SK-N-SH (cell line): ENCODE data around the gene TSACC. TPM values are rescaled to one million over a fixed set of nuclear protein-coding genes. Genes with fewer than 3 reads are reported as not detected.
A peak's percentile ranks its signal among the peaks of the same experiment; 100 is the strongest.

ENCODE experiments used
- CTCF ChIA-PET: fragments of 300-600, 350-600 bp; formaldehyde crosslinking; extraction: SDS; loops from one replicate; lab custom pipeline; 2021; lab: Yijun Ruan, JAX
- POLR2A ChIA-PET: fragments of 350-600 bp; sonication (Branson Sonifier 250); formaldehyde crosslinking; extraction: SDS; loops from one replicate; lab custom pipeline; 2020; ENCODE audit warnings: antibody characterized with exemption, inconsistent platforms; lab: Yijun Ruan, JAX
- DNase-seq: peaks from one replicate; pipeline ENCODE4 v3.0.0; 2012
- H2AFZ ChIP-seq: fragments of 200-600 bp; sonication (generic); 2 replicates; pipeline ENCODE4 v1.8.1; 2016; ENCODE audit warnings: antibody characterized with exemption, mild to moderate bottlenecking, low read depth
- H3F3A ChIP-seq: fragments of 200-600 bp; sonication (generic); replicated peaks from 2 replicates; pipeline ENCODE3; 2016; ENCODE audit warnings: antibody characterized with exemption, mild to moderate bottlenecking; ENCODE audit not compliant: insufficient read depth
- H3K27ac ChIP-seq, 2 experiments: fragments of 200-500 bp in 1 of 2; fragments of 200-600 bp in 1 of 2; sonication (Bioruptor generic) in 1 of 2; sonication (generic), shearing (Covaris generic) in 1 of 2; 2 replicates each; pipeline versions ENCODE4 v1.5.1 to v1.6.1; 2014 to 2016; ENCODE audit warnings: low read depth in 2 of 2, inconsistent platforms in 1 of 2, low read length in 1 of 2, mild to moderate bottlenecking in 1 of 2, mixed read lengths in 1 of 2
- H3K27me3 ChIP-seq: fragments of 200-600 bp; sonication (generic), shearing (Covaris generic); 2 replicates; pipeline ENCODE4 v1.6.1; 2016; ENCODE audit warnings: mixed run types; ENCODE audit not compliant: insufficient read depth
- H3K36me3 ChIP-seq, 2 experiments: fragments of 200-500 bp in 1 of 2; fragments of 200-600 bp in 1 of 2; sonication (Bioruptor generic) in 1 of 2; sonication (generic) in 1 of 2; replicated peaks in 1 of 2; 2 replicates each; pipeline versions ENCODE3 to v1.5.1; 2014 to 2016; ENCODE audit warnings: low read length in 1 of 2, mild to moderate bottlenecking in 1 of 2; ENCODE audit not compliant: insufficient read depth in 2 of 2, control insufficient read depth in 1 of 2
- H3K4me1 ChIP-seq, 2 experiments: fragments of 200-500 bp in 1 of 2; fragments of 200-600 bp in 1 of 2; sonication (Bioruptor generic) in 1 of 2; sonication (generic), shearing (Covaris generic) in 1 of 2; 2 replicates each; pipeline versions ENCODE4 v1.5.1 to v1.6.1; 2014 to 2016; ENCODE audit warnings: low read depth in 1 of 2, low read length in 1 of 2, mixed run types in 1 of 2; ENCODE audit not compliant: insufficient read depth in 2 of 2, control insufficient read depth in 1 of 2
- H3K4me2 ChIP-seq: fragments of 200-600 bp; sonication (generic), shearing (Covaris generic); 2 replicates; pipeline ENCODE4 v1.6.1; 2017; ENCODE audit warnings: mixed run types
- H3K4me3 ChIP-seq, 2 experiments: fragments of 200-500 bp in 1 of 2; fragments of 200-600 bp in 1 of 2; sonication (Bioruptor generic) in 1 of 2; sonication (generic), shearing (Covaris generic) in 1 of 2; 2 replicates each; pipeline versions ENCODE4 v1.5.1 to v1.8.1; 2014 to 2016; ENCODE audit warnings: low read depth in 2 of 2, inconsistent platforms in 1 of 2, low read length in 1 of 2, mild to moderate bottlenecking in 1 of 2, mixed read lengths in 1 of 2, moderate library complexity in 1 of 2
- H3K79me2 ChIP-seq: fragments of 200-600 bp; sonication (generic); 2 replicates; pipeline ENCODE4 v1.8.1; 2017; ENCODE audit warnings: mild to moderate bottlenecking; ENCODE audit not compliant: insufficient read depth
- H3K9ac ChIP-seq: fragments of 200-600 bp; sonication (generic); 2 replicates; pipeline ENCODE4 v1.6.1; 2017; ENCODE audit warnings: mixed run types
- H3K9me2 ChIP-seq: fragments of 200-600 bp; sonication (generic); 2 replicates; pipeline ENCODE4 v1.6.1; 2017; ENCODE audit warnings: mixed run types
- H3K9me3 ChIP-seq: fragments of 200-600 bp; sonication (generic); 2 replicates; pipeline ENCODE4 v1.6.1; 2017; ENCODE audit warnings: mixed run types, mild to moderate bottlenecking, moderate library complexity
- H4K20me1 ChIP-seq: fragments of 200-600 bp; sonication (generic); 2 replicates; pipeline ENCODE4 v1.6.1; 2017; ENCODE audit warnings: mild to moderate bottlenecking, mixed run types; ENCODE audit not compliant: insufficient read depth
- CHD2 ChIP-seq: fragments of 150-350 bp; IDR thresholded peaks from 2 replicates; pipeline ENCODE4 v1.6.1; 2018; ENCODE audit warnings: low read length; ENCODE audit not compliant: partially characterized antibody
- GABPA ChIP-seq: IDR thresholded peaks from 2 replicates; pipeline ENCODE4 v1.4.0; 2012; ENCODE audit warnings: low read depth, mild to moderate bottlenecking
- JUND ChIP-seq: IDR thresholded peaks from 2 replicates; pipeline ENCODE4 v1.4.0; 2012
- MEF2A ChIP-seq: IDR thresholded peaks from 2 replicates; pipeline ENCODE4 v1.4.0; 2012; ENCODE audit warnings: low read depth, borderline replicate concordance
- NFIC ChIP-seq: IDR thresholded peaks from 2 replicates; pipeline ENCODE4 v1.4.0; 2012; ENCODE audit warnings: borderline replicate concordance
- RAD21 ChIP-seq: IDR thresholded peaks from 2 replicates; pipeline ENCODE4 v1.6.1; 2012; ENCODE audit warnings: mild to moderate bottlenecking, low read length
- RXRA ChIP-seq: IDR thresholded peaks from 2 replicates; pipeline ENCODE4 v1.4.0; 2012; ENCODE audit warnings: low read depth, mild to moderate bottlenecking, borderline replicate concordance
- SMC3 ChIP-seq: IDR thresholded peaks from 2 replicates; pipeline ENCODE4 v1.6.1; 2012; ENCODE audit warnings: low read depth, low read length, improper control_type of control experiment
- TCF12 ChIP-seq: IDR thresholded peaks from 2 replicates; pipeline ENCODE4 v1.4.0; 2012
- WGBS: methylation state at CpG from one replicate; pipeline ENCODE4 v1.1.6; 2017; ENCODE audit warnings: low lambda C conversion rate; 5-methylcytosine and 5-hydroxymethylcytosine counted together
- polyA plus RNA-seq, 3 experiments: library from polyadenylated mRNA; depleted of rRNA; stranded (reverse); fragments of >200 nt; gene quantifications; 2 replicates each; pipeline ENCODE4 v1.2.3, GENCODE V29; 2012
- TF ChIP-seq, protein P1 (sequence below): fragments of 200-600 bp; sonication (generic); IDR thresholded peaks from 2 replicates; pipeline ENCODE4 v1.6.1; 2017; ENCODE audit warnings: antibody characterized with exemption, mild to moderate bottlenecking, moderate library complexity
- TF ChIP-seq, protein P2 (sequence below): IDR thresholded peaks from 2 replicates; pipeline ENCODE4 v1.4.0; 2012; ENCODE audit warnings: low read depth
- TF ChIP-seq, protein P3 (sequence below): IDR thresholded peaks from 2 replicates; pipeline ENCODE4; 2012
- TF ChIP-seq, protein P4 (sequence below): fragments of 150-350 bp; IDR thresholded peaks from 2 replicates; pipeline ENCODE4 v1.6.1; 2017; ENCODE audit warnings: antibody characterized with exemption, low read length, low read depth, borderline replicate concordance
- TF ChIP-seq, protein P5 (sequence below): IDR thresholded peaks from 2 replicates; pipeline ENCODE4 v1.4.0; 2012; ENCODE audit warnings: low read depth, borderline replicate concordance

Gene TSACC
- polyA plus RNA-seq, 1 of the 3 experiments (the other 2 are of a cell fraction) = 1.5 TPM

DNA sequence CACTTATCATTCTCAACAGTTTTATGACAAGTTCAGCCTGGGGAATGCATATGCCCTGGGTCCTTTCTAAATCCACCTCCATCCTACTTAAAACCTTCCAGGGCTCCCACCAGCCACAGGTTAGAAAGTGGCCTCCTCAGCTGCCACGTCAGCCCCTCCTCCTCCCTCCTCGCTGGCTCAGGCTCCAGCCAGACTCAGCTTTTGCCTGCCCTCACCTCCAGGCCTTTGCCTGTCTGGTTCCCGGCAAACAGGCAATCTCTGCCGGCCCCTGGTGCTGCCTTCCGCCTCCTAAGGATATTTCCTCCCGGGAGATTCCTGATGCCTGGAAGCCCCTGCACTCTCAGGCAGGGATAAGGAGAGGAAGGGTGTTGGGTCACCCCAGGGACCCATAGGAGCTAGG is 40.2 kb downstream of the TSACC start:
- WGBS = 69% methylated on average over 6 of the region's 6 CpGs
- H3K9ac ChIP-seq = no peak overlapping the region

DNA sequence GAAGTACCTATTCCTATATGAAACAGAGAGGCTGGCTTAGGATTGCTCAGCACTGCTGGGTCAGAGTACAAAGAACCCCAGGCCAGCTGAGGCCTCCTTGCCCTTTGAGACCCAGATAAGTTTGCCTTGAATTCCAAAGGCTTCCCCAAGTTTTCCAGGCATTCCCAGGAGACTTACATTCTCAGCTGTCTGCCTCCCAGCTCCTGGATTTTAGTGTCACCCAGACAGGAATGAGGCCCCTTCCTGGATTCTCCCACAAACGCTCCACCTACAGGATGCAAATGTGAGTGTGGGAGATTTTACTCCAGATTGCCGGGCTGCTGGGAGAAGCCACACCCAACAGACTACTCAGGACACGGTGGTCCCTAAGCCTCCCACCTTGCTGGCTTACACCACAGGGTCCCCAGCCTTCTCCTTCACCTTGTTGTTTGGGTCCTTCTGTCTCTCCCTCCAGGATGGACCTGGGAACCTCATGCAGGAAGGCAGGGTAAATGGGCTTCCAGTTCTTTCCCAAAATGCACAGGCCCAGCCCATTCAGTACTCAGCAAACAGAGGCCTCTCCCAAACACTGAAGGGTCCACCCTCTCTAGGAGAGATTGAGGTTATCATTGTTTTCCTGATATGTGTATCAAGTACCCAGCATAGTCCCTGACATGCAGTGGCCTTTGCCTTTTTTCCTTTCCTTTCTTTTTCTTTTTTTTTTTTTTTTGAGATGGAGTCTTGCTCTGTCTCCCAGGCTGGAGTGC is 41.3 kb downstream of the TSACC start:
- no peak for TF ChIP-seq GABPA
- TF ChIP-seq, protein P1, sequence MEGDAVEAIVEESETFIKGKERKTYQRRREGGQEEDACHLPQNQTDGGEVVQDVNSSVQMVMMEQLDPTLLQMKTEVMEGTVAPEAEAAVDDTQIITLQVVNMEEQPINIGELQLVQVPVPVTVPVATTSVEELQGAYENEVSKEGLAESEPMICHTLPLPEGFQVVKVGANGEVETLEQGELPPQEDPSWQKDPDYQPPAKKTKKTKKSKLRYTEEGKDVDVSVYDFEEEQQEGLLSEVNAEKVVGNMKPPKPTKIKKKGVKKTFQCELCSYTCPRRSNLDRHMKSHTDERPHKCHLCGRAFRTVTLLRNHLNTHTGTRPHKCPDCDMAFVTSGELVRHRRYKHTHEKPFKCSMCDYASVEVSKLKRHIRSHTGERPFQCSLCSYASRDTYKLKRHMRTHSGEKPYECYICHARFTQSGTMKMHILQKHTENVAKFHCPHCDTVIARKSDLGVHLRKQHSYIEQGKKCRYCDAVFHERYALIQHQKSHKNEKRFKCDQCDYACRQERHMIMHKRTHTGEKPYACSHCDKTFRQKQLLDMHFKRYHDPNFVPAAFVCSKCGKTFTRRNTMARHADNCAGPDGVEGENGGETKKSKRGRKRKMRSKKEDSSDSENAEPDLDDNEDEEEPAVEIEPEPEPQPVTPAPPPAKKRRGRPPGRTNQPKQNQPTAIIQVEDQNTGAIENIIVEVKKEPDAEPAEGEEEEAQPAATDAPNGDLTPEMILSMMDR = peak; percentile 19
- peak overlapping the region; percentile 72; the same call in 1 of the 2 replicates for H2AFZ ChIP-seq
- no peak overlapping the region for H3K4me3 ChIP-seq
- no peak overlapping the region for H3K27ac ChIP-seq
- H3K9ac ChIP-seq = no peak overlapping the region
- H4K20me1 ChIP-seq = no peaks in the 10 kb centered on the region
- no peaks in the 10 kb centered on the region for H3F3A ChIP-seq
- H3K4me1 ChIP-seq = peaks cover 3 to 6% of the 10 kb centered on the region in 2 experiments; a peak in 2 of 4 replicates
- 28% methylated on average over 3 of the region's 3 CpGs for WGBS
- H3K27me3 ChIP-seq = no peaks in the 10 kb centered on the region
- no peak overlapping the region; the same call in 1 of the 2 replicates for H3K4me2 ChIP-seq
- POLR2A ChIA-PET = no interaction called here
- H3K36me3 ChIP-seq = no peaks in the 10 kb centered on the region
- no peaks in the 10 kb centered on the region for H3K79me2 ChIP-seq
- CTCF ChIA-PET = interaction anchor here (0.6 to 12.4 kb wide), 8 partner anchors 7 to 68 kb away, joined by 3 to 391 read pairs (median 4); partner anchors contain the start of gene RHBG
- H3K9me3 ChIP-seq = no peaks in the 10 kb centered on the region
- DNase-seq = no peak
- H3K9me2 ChIP-seq = no peaks in the 10 kb centered on the region

More for the DNA sequence above, 40.2 kb downstream of the TSACC start:
- TF ChIP-seq NFIC = no peak
- TF ChIP-seq, protein P2, sequence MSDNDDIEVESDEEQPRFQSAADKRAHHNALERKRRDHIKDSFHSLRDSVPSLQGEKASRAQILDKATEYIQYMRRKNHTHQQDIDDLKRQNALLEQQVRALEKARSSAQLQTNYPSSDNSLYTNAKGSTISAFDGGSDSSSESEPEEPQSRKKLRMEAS = no peak
- H4K20me1 ChIP-seq = no peaks in the 10 kb centered on the region
- H3K79me2 ChIP-seq = no peaks in the 10 kb centered on the region
- ChIA-PET CTCF (interaction anchor here (0.8 to 12.4 kb wide), 6 partner anchors 8 to 69 kb away, joined by 3 to 391 read pairs (median 4); no protein-coding TSS in a partner anchor), POLR2A (no interaction called here)
- no peak for DNase-seq
- H3K4me2 ChIP-seq = no peak overlapping the region
- H3K4me1 ChIP-seq = peaks cover 3 to 6% of the 10 kb centered on the region in 2 experiments; a peak in 2 of 4 replicates
- no peaks in the 10 kb centered on the region for H3K9me2 ChIP-seq
- H3F3A ChIP-seq = no peaks in the 10 kb centered on the region
- no peak overlapping the region for H2AFZ ChIP-seq
- H3K4me3 ChIP-seq = no peak overlapping the region
- H3K9me3 ChIP-seq = no peaks in the 10 kb centered on the region
- no peak overlapping the region for H3K27ac ChIP-seq
- no peaks in the 10 kb centered on the region for H3K27me3 ChIP-seq
- H3K36me3 ChIP-seq = no peaks in the 10 kb centered on the region

DNA sequence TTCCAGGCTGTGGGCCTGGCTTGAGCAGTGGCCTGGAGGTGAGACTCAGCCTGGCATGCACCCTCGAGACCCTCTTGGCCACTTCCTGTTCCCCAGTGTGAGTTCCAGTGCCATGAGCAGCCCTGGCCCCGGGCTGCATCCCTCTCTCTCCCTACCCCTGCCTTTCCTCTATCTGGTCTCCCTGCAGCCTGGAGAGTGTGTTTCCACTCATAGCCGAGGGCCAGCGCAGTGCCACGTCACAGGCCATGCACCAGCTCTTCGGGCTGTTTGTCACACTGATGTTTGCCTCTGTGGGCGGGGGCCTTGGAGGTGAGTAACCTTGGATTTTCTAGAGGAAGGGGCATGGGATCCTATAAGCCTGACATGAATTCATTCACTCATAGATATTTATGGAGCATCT is 44.2 kb downstream of the TSACC start:
- H3K9me2 ChIP-seq = no peaks in the 10 kb centered on the region
- no peak overlapping the region for H3K4me3 ChIP-seq
- WGBS = 50% methylated on average over 7 of the region's 7 CpGs
- H3F3A ChIP-seq = no peaks in the 10 kb centered on the region
- no peak overlapping the region for H3K27ac ChIP-seq
- H3K4me1 ChIP-seq = peaks cover 5 to 6% of the 10 kb centered on the region in 2 experiments; a peak in 2 of 4 replicates
- no peak for DNase-seq
- H3K9me3 ChIP-seq = no peaks in the 10 kb centered on the region
- no peaks in the 10 kb centered on the region for H4K20me1 ChIP-seq
- POLR2A ChIA-PET = no interaction called here
- H3K79me2 ChIP-seq = no peaks in the 10 kb centered on the region
- H2AFZ ChIP-seq = no peak overlapping the region
- H3K27me3 ChIP-seq = no peaks in the 10 kb centered on the region
- no peak overlapping the region for H3K9ac ChIP-seq
- no peak overlapping the region for H3K4me2 ChIP-seq
- H3K36me3 ChIP-seq = no peaks in the 10 kb centered on the region
- CTCF ChIA-PET = interaction anchor here (0.6 to 12.4 kb wide), 14 partner anchors 13 to 288 kb away, joined by 3 to 412 read pairs (median 4); partner anchors contain the start of gene RHBG
- TF ChIP-seq, protein P3, sequence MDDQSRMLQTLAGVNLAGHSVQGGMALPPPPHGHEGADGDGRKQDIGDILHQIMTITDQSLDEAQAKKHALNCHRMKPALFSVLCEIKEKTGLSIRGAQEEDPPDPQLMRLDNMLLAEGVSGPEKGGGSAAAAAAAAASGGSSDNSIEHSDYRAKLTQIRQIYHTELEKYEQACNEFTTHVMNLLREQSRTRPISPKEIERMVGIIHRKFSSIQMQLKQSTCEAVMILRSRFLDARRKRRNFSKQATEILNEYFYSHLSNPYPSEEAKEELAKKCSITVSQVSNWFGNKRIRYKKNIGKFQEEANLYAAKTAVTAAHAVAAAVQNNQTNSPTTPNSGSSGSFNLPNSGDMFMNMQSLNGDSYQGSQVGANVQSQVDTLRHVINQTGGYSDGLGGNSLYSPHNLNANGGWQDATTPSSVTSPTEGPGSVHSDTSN = no peak
- TF ChIP-seq GABPA (no peak), MEF2A (no peak), JUND (no peak), SMC3 (no peak), RXRA (no peak), TCF12 (no peak), RAD21 (no peak), CHD2 (no peak)
- TF ChIP-seq, protein P4, sequence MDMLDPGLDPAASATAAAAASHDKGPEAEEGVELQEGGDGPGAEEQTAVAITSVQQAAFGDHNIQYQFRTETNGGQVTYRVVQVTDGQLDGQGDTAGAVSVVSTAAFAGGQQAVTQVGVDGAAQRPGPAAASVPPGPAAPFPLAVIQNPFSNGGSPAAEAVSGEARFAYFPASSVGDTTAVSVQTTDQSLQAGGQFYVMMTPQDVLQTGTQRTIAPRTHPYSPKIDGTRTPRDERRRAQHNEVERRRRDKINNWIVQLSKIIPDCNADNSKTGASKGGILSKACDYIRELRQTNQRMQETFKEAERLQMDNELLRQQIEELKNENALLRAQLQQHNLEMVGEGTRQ = no peak
- TF ChIP-seq, protein P5, sequence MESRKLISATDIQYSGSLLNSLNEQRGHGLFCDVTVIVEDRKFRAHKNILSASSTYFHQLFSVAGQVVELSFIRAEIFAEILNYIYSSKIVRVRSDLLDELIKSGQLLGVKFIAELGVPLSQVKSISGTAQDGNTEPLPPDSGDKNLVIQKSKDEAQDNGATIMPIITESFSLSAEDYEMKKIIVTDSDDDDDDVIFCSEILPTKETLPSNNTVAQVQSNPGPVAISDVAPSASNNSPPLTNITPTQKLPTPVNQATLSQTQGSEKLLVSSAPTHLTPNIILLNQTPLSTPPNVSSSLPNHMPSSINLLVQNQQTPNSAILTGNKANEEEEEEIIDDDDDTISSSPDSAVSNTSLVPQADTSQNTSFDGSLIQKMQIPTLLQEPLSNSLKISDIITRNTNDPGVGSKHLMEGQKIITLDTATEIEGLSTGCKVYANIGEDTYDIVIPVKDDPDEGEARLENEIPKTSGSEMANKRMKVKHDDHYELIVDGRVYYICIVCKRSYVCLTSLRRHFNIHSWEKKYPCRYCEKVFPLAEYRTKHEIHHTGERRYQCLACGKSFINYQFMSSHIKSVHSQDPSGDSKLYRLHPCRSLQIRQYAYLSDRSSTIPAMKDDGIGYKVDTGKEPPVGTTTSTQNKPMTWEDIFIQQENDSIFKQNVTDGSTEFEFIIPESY = no peak
- TF ChIP-seq, protein P2 = no peak
